HepG2 (cell line): ENCODE measurements around the gene PTH1R.

Experiments
- AFF4 ChIP-seq: sonication (generic); formaldehyde crosslinking; IDR thresholded peaks from 2 replicates; pipeline ENCODE4 v1.4.0; 2020; ENCODE audit warnings: missing genetic modification reagents
- ATF6 ChIP-seq: sonication (generic); formaldehyde crosslinking; conservative IDR thresholded peaks from 2 replicates; pipeline ENCODE4 v1.4.0; 2020; ENCODE audit warnings: missing genetic modification reagents
- CTCF ChIP-seq: sonication (generic); formaldehyde crosslinking; IDR thresholded peaks from 2 replicates; pipeline ENCODE4 v1.5.0; 2020; ENCODE audit warnings: mild to moderate bottlenecking, missing genetic modification reagents, moderate library complexity
- REST ChIP-seq, 2 experiments: IDR thresholded peaks; 2 replicates each; pipeline ENCODE4 v1.6.1; 2011 to 2012; ENCODE audit warnings: low read length in 2 of 2, borderline replicate concordance in 1 of 2, low read depth in 1 of 2, mild to moderate bottlenecking in 1 of 2, moderate library complexity in 1 of 2
- RNF2 ChIP-seq: fragments of 450-650 bp; conservative IDR thresholded peaks from 2 replicates; pipeline ENCODE4 v1.6.1; 2016; ENCODE audit warnings: low read depth
- ZFP37 ChIP-seq: sonication (generic); formaldehyde crosslinking; IDR thresholded peaks from 2 replicates; pipeline ENCODE4 v1.4.0; 2020; ENCODE audit warnings: missing genetic modification reagents, borderline replicate concordance
- ZNF530 ChIP-seq: sonication (generic); formaldehyde crosslinking; IDR thresholded peaks from 2 replicates; pipeline ENCODE4 v1.5.0; 2020; ENCODE audit warnings: low read depth, mild to moderate bottlenecking, missing genetic modification reagents
- TF ChIP-seq, protein P1 (sequence below): sonication (generic); formaldehyde crosslinking; IDR thresholded peaks from 2 replicates; pipeline ENCODE4 v1.4.0; 2020; ENCODE audit warnings: low read depth, missing genetic modification reagents

DNA sequence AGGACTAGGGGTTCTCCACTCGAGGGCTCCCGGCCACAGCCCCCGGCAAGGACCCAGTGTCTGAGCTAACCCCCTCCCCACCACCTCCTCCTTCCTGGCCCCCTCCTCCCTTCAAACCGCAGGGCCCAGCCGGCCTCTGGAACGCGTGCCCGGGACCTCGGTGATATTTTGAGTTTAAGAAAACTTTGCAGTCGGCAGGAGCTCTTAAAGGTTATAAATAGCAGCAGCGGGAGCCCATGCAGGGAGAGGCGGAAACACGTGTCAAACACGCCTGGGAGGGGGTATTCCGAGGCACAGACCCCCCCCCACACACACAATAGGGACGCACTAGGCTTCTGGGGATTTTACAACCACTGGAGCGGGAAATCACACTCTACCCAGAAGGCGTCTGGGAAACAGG is 3.1 kb upstream of the PTH1R start:
- no peak for TF ChIP-seq AFF4
- TF ChIP-seq RNF2, result no peak
- TF ChIP-seq CTCF (CRISPR knock-in tag), result no peak
- no peak for TF ChIP-seq ATF6 (CRISPR knock-in tag)
- no peak for TF ChIP-seq ZFP37 (CRISPR knock-in tag)
- TF ChIP-seq ZNF530 (CRISPR knock-in tag), result no peak
- no peak for TF ChIP-seq REST (IDR thresholded peaks at IDR 0.05; ENCODE audit: borderline replicate concordance in 1 of 2, low read depth in 1 of 2, low read length in 2 of 2)
- TF ChIP-seq, protein P1, sequence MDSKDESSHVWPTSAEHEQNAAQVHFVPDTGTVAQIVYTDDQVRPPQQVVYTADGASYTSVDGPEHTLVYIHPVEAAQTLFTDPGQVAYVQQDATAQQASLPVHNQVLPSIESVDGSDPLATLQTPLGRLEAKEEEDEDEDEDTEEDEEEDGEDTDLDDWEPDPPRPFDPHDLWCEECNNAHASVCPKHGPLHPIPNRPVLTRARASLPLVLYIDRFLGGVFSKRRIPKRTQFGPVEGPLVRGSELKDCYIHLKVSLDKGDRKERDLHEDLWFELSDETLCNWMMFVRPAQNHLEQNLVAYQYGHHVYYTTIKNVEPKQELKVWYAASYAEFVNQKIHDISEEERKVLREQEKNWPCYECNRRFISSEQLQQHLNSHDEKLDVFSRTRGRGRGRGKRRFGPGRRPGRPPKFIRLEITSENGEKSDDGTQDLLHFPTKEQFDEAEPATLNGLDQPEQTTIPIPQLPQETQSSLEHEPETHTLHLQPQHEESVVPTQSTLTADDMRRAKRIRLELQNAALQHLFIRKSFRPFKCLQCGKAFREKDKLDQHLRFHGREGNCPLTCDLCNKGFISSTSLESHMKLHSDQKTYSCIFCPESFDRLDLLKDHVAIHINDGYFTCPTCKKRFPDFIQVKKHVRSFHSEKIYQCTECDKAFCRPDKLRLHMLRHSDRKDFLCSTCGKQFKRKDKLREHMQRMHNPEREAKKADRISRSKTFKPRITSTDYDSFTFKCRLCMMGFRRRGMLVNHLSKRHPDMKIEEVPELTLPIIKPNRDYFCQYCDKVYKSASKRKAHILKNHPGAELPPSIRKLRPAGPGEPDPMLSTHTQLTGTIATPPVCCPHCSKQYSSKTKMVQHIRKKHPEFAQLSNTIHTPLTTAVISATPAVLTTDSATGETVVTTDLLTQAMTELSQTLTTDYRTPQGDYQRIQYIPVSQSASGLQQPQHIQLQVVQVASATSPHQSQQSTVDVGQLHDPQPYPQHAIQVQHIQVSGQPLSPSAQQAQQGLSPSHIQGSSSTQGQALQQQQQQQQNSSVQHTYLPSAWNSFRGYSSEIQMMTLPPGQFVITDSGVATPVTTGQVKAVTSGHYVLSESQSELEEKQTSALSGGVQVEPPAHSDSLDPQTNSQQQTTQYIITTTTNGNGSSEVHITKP (CRISPR knock-in tag), result no peak
